Measurements from ENCODE around the gene XDH.

XDH gene

DNA sequence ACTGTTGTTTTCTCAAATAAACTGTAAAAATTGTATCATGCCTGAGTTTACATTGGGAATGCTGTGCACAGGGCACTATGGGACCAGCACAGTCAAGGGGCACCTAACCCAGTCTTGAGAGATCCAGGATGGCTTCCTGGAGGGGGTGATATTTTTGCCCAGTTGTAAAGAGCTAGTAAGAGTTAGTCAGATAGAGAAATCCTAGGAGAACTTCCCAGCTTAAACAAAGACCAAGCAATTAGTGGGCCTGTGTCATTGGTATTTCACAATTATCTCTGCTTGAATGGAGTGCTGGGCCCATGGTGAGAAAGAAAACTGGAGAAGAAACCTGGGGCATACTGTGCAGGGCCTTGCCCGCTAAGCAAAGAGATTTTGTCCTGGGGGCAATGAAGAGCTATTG is 12.2 kb downstream of the XDH start:
- no peak for DNase-seq (ENCODE audit: low read depth)

DNA sequence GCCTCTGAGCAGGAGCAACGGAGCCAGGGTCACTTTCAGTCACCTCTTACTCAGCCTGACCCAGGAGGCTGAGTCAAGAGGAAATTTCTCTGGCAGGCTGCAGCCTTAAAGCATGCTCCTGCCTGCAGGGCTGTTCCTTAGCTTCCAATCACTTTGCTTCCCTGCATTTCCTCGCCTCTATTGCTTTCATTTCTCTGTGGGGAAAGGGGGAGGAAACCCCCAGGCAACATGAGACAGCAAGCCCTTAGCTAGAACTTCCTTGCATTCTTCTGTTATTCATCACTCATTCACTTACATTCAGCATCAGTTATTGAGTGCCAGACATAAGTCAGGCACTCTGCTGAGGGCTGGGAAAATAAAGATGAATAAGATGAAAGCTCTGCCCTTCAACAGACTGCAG is 13.0 kb downstream of the XDH start:
- no peak for DNase-seq (ENCODE audit: low read depth)

DNA sequence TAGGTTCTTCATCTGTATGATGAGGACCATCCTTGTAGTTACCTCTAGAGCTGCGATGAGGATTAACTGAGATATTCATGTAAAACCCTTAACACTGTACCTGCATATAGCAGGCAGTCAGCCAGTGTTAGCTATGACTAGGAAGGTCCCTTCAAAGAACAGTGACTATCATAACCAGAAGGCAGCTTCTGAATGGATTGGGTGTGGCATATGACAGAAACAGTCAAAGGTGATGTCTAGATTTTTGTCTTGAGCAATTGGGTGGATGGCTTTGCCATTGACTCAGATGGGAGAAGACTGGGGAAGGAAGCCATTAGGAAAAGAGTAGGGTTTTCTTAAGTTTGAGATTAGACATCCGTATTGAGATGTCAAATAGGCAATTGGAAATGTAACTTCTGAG is 15.7 kb downstream of the XDH start:
- DNase-seq (ENCODE audit: low read depth): no peak

GRCh38 chr2:31397094-31397493 is 17.4 kb downstream of the XDH start:
- DNase-seq (ENCODE audit: low read depth): no peak

GRCh38 chr2:31390324-31390723 is 24.2 kb downstream of the XDH start:
- DNase-seq (ENCODE audit: low read depth): no peak

DNA sequence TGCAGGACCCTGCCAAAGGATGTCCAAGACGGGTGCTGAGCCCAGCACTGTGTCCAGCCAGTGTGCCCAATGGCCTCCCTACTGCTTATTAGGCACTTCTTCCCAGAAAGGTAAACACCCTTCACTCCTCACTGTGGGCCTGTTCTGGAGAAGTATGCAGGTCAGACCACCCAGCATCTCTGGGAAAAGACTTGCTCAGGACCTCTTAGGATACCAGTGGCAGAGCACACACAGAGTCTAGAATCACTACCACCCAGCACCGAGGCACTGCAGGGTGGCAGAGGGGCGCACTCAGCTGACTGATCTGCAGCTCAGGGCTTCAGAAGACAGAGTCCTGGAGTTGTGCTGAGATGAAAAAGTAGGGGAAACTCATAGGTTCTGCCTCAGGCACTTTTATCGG is 25.8 kb downstream of the XDH start:
- DNase-seq (ENCODE audit: low read depth): no peak

DNA sequence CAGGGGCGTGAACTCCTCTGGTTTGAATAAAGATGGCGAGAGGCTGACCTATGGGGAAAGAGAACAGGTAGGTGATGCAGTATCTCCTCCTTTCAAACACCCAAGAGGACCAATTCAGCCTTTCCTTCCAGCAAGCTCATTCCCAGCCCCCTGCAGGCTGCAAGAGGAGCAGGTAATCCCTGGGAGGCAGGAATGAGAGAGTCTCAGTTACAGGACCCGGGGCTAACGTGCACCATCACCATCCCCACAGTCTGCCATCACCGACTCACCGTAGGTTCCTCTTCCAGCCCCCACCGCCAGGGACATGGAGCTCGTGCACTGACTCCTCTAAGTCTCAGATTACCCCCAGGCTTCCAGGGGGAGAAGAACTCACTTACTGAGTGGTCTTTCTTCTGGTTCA is 26.7 kb downstream of the XDH start:
- DNase-seq (ENCODE audit: low read depth): no peak

DNA sequence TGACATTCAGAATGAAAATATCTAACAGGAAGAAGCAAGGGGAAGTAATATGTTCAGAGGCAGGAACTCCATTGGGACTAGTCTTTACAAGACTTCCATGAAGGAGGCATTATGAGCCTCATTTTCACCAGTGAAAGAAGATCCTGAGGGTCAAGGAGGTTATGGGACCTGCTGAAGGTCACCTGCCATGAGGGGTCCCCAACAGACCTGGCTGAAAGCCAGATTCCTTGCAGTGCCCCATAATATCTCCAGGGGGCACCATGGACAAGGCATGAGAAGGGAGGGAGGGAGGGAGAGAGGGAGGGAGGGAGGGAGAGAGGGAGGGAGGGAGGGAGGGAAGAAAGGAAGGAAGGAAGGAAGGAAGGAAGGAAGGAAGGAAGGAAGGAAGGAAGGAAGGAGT is 27.9 kb downstream of the XDH start:
- DNase-seq (ENCODE audit: low read depth): no peak

DNA sequence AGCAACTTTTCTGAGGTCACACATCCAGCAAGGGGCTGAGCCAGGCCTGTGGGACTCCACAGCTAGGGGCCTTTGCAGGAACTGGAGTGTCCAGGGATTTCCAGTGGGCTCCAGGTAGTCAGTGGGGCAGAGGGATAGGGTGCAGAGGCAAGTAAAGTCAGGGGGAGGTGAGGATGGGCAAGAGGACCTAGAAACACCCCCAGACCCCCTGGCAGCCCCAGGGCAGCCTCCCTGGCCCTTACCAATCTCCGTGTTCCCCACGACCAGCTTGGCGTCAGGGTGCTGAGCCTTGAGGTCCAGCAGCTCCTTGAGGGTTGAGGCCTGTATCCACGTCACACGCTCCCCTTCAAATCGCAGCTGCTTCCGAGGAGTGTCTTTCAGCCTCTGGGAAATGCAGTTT is 28.4 kb downstream of the XDH start:
- no peak for DNase-seq (ENCODE audit: low read depth)

DNA sequence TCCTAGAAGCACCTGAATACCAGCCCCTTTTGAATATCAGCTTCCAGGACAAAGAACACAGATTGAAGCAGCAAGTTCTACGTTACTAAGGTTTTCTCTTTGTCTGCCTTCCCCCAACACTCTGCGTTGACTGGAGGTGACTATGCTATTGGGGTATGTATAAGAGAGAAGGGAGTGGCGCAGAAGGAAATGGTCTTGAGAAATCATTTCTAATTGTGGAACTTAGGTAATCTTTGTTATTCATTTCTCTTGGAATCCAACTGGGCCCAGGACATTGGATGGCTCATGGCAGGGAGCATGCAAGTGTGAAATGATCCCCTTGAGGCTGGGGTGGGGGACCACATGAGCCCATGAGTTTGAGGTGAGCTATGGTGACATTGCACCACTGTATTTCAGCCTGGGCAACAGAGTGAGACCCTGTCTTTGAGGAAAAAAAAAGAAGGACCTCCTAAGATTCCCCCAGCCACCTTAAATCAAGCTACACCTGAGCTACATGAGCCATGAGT is 29.7 kb downstream of the XDH start:
- DNase-seq (ENCODE audit: low read depth): no peak

DNA sequence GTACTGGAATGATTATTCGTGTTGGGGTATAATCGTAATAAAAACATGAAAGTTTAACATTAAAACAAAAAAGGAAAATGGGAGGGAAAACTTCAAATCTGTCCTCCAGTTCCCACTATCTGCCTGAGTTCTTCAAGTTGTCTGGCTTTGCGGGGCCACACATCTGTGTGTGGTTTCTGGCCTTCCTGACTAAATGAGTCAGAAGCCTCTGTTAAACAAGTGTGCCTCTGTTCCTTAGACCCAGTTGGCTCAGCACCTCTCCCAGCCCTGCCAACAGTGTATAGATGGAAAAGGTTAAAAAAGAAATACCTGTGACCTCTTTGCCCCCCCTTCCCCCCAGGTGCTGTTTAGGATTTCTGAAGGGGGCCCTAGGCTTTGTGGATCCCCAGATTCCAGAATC is 30.2 kb downstream of the XDH start:
- DNase-seq (ENCODE audit: low read depth): peak; percentile 3

- no peak for DNase-seq (ENCODE audit: low read depth)
Observed at GRCh38 chr2:31383471-31384153, 30.9 kb downstream of the XDH start.

- no peak for DNase-seq (ENCODE audit: low read depth)
Observed at GRCh38 chr2:31382452-31383120, 32.0 kb downstream of the XDH start.

GRCh38 chr2:31381601-31382000 is 32.9 kb downstream of the XDH start:
- no peak for DNase-seq (ENCODE audit: low read depth)

- DNase-seq (ENCODE audit: low read depth): no peak
Observed at GRCh38 chr2:31380243-31380642, 34.3 kb downstream of the XDH start.

DNA sequence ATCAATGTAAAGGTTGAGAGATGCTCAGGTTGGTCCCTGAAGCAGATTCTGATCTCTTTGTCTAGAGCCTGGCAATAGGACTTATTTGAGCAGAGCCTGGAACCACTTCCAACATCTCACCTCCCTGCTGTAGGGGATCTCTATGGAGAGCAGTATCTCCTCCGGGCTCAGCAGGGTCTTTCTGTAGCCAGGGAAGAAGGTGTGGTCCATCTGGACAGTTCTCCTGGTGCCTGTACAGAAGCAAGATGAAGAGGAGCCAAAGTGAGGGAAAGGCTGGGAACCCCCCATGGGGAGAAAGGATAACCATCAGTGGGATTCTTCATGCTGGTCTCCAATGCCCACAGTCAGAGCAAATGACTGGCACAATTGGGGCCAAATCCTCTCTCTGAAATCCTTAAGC is 34.8 kb downstream of the XDH start:
- no peak for DNase-seq (ENCODE audit: low read depth)

- DNase-seq (ENCODE audit: low read depth): no peak
Observed at GRCh38 chr2:31378791-31379501, 35.6 kb downstream of the XDH start.

DNA sequence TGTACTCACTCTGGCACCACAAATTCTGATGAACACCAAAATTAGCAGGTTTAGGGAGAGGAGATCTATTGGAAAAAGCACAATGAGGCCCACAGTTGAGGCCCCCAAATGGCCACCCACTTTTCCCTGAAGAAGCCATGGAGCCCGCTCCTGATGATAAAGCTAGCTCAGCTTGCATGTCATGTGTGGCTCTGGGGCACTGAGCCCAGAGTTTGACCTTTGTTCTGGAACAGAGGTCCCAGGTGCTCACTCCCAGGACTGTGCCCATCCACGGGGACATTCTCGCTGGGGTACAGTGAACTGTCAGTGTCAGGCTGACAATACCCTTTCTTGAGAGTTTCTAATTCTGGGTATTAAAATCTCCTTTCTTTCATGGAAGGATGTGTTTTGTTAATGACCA is 36.2 kb downstream of the XDH start:
- no peak for DNase-seq (ENCODE audit: low read depth)

- no peak for DNase-seq (ENCODE audit: low read depth)
Observed at GRCh38 chr2:31373127-31373526, 41.4 kb downstream of the XDH start.

GRCh38 chr2:31372097-31372496 is 42.4 kb downstream of the XDH start:
- DNase-seq (ENCODE audit: low read depth): no peak

DNA sequence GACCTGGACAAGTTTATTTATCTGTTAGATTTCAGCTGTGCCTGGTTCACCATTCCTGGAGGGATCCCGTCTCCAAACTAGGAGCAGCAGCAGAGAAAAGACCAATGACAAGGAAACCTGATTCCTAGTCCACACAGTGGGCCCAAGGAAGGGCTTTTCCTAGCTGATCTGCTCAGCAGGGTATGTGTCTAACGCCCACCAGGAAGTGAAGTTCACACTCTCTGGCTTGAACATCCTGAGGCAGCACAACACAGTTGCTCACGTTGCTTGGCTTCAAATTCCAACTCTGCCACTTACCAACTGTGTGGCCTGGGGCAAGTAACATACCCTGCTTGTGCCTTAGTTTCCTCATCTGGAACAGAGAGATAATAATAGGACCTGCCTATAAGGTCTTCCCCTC is 42.9 kb downstream of the XDH start:
- no peak for DNase-seq (ENCODE audit: low read depth)

DNA sequence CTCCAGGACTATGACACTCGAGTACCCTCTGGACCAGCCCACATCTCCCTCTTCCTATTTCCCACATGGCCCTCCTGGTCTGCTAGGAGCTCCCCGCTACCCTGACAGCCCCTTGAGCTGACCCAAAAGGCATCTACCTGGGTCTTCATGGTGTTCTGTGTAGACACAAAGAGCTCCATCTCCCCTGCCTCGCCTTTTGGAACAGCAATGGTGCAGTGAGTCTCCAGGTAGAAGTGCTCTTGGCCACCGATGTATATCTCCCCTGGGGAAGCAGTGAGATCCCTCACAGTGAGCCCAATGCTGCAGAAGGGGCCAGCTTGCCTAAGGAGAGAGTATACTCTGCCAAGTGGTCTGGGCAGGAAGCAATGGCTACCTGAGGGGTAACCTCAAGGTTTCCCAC is 47.8 kb downstream of the XDH start:
- no peak for DNase-seq (ENCODE audit: low read depth)

DNA sequence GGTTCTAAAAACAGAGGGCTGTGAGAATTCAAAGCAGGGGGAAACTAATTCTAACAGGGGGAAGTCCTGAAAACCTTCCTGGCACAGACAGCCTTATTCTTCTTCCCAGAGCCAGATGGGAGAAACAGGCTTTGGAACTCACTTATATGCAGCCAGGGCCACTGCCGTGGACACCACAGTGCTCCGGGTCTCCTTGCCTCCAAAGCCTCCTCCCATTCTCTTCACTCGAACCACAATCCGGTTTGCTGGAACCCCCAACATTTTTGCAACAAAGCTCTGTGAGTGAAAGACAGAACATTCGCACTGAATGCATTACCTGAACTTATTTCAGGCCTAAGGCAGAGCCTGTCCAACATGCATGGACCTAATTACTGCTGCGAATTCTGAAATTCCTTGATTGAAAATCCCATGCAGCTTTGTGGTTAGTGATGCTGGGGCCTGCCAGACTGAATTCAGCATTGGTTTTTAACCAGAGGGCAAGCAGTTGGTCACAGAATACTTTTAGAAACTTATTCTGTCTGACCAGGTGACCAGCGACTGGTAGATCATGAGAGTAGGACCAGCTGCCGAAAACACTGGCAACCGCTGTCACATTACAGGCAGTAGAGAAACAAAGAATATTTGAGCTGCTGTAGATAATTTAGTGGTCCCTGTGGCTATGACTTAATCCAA is 48.6 kb downstream of the XDH start:
- DNase-seq (ENCODE audit: low read depth): no peak

Data from activated T-cell treated with anti-CD3 and anti-CD28 coated beads for 48 hours (primary cell).